COR-L47 (cell line): ENCODE measurements around the gene WWOX.

ENCODE experiments used
- DNase-seq: peaks from one replicate; lab custom pipeline; 2025; lab: John Stamatoyannopoulos, UW

WWOX gene

GRCh38 chr16:78996790-78997189 is 897.3 kb downstream of the WWOX start:
- DNase-seq = no peak

- DNase-seq = no peak
Observed at GRCh38 chr16:78998879-78999278, 899.4 kb downstream of the WWOX start.

GRCh38 chr16:79001156-79001967 is 901.9 kb downstream of the WWOX start:
- no peak for DNase-seq

- no peak for DNase-seq
Observed at GRCh38 chr16:79003026-79003609, 903.7 kb downstream of the WWOX start.

GRCh38 chr16:79004309-79004708 is 904.9 kb downstream of the WWOX start:
- DNase-seq = no peak

- no peak for DNase-seq
Observed at GRCh38 chr16:79005096-79005495, 905.6 kb downstream of the WWOX start.

- DNase-seq = no peak
Observed at GRCh38 chr16:79006206-79006605, 906.8 kb downstream of the WWOX start.

GRCh38 chr16:79006765-79007164 is 907.3 kb downstream of the WWOX start:
- DNase-seq = no peak

- no peak for DNase-seq
Observed at GRCh38 chr16:79007614-79008013, 908.2 kb downstream of the WWOX start.

GRCh38 chr16:79008036-79008868 is 908.8 kb downstream of the WWOX start:
- DNase-seq = no peak

GRCh38 chr16:79008869-79009179 is 909.4 kb downstream of the WWOX start:
- peak; percentile 92 for DNase-seq

GRCh38 chr16:79009896-79010295 is 910.4 kb downstream of the WWOX start:
- no peak for DNase-seq

GRCh38 chr16:79011282-79011681 is 911.8 kb downstream of the WWOX start:
- DNase-seq = no peak

GRCh38 chr16:79012671-79013434 is 913.4 kb downstream of the WWOX start:
- no peak for DNase-seq

GRCh38 chr16:79013930-79014660 is 914.6 kb downstream of the WWOX start:
- DNase-seq = no peak

- DNase-seq = no peak
Observed at GRCh38 chr16:79018650-79019429, 919.4 kb downstream of the WWOX start.

- DNase-seq = no peak
Observed at GRCh38 chr16:79019431-79019830, 920.0 kb downstream of the WWOX start.

- DNase-seq = no peak
Observed at GRCh38 chr16:79021991-79022630, 922.7 kb downstream of the WWOX start.

GRCh38 chr16:79026117-79026516 is 926.7 kb downstream of the WWOX start:
- DNase-seq = no peak

GRCh38 chr16:79036541-79036940 is 937.1 kb downstream of the WWOX start:
- DNase-seq = no peak
